ENCODE results near the gene CLPSL1. TPM values are rescaled to one million over a fixed set of nuclear protein-coding genes. Genes with fewer than 3 reads are reported as not detected.

Gene CLPSL1
- total and polyA plus RNA-seq, 2 of the 13 experiments (the other 11 are each of a cell fraction or from before 2014, with no cell fraction given) = not detected

- TF ChIP-seq PRDM10 (CRISPR knock-in tag; IDR thresholded peaks at IDR 0.05; ENCODE audit: low read depth) = no peak
- no peak for TF ChIP-seq MAFG (CRISPR knock-in tag; IDR thresholded peaks at IDR 0.05)
- TF ChIP-seq MAFF (IDR thresholded peaks at IDR 0.05; ENCODE audit: low read depth, low read length) = no peak
- TF ChIP-seq ZNF512 (CRISPR knock-in tag; IDR thresholded peaks at IDR 0.05) = no peak
- no peak for TF ChIP-seq ZNF382 (CRISPR knock-in tag; IDR thresholded peaks at IDR 0.05; ENCODE audit: borderline replicate concordance)
- TF ChIP-seq U2AF1 (optimal IDR thresholded peaks at IDR 0.05; ENCODE audit: low read depth, low read length) = no peak
- no peak for TF ChIP-seq ZSCAN5A (CRISPR knock-in tag; IDR thresholded peaks at IDR 0.05; ENCODE audit: borderline replicate concordance)
- no peak for TF ChIP-seq MBNL3 (CRISPR knock-in tag; conservative IDR thresholded peaks at IDR 0.05)
- no peak for TF ChIP-seq ZNF24 (IDR thresholded peaks at IDR 0.05)
- no peak for TF ChIP-seq ATM (IDR thresholded peaks at IDR 0.05; ENCODE audit: borderline replicate concordance)
- TF ChIP-seq ZNF678 (CRISPR knock-in tag; IDR thresholded peaks at IDR 0.05) = no peak
- TF ChIP-seq NFIC (IDR thresholded peaks at IDR 0.05; ENCODE audit: low read length) = no peak
- TF ChIP-seq ZNF777 (CRISPR knock-in tag; IDR thresholded peaks at IDR 0.05) = no peak
- TF ChIP-seq, protein P1, sequence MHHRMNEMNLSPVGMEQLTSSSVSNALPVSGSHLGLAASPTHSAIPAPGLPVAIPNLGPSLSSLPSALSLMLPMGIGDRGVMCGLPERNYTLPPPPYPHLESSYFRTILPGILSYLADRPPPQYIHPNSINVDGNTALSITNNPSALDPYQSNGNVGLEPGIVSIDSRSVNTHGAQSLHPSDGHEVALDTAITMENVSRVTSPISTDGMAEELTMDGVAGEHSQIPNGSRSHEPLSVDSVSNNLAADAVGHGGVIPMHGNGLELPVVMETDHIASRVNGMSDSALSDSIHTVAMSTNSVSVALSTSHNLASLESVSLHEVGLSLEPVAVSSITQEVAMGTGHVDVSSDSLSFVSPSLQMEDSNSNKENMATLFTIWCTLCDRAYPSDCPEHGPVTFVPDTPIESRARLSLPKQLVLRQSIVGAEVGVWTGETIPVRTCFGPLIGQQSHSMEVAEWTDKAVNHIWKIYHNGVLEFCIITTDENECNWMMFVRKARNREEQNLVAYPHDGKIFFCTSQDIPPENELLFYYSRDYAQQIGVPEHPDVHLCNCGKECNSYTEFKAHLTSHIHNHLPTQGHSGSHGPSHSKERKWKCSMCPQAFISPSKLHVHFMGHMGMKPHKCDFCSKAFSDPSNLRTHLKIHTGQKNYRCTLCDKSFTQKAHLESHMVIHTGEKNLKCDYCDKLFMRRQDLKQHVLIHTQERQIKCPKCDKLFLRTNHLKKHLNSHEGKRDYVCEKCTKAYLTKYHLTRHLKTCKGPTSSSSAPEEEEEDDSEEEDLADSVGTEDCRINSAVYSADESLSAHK (CRISPR knock-in tag; IDR thresholded peaks at IDR 0.05; ENCODE audit: borderline replicate concordance) = no peak
- TF ChIP-seq AGO2 (optimal IDR thresholded peaks at IDR 0.05; ENCODE audit: low read depth, low read length) = no peak
- TF ChIP-seq, protein P2, sequence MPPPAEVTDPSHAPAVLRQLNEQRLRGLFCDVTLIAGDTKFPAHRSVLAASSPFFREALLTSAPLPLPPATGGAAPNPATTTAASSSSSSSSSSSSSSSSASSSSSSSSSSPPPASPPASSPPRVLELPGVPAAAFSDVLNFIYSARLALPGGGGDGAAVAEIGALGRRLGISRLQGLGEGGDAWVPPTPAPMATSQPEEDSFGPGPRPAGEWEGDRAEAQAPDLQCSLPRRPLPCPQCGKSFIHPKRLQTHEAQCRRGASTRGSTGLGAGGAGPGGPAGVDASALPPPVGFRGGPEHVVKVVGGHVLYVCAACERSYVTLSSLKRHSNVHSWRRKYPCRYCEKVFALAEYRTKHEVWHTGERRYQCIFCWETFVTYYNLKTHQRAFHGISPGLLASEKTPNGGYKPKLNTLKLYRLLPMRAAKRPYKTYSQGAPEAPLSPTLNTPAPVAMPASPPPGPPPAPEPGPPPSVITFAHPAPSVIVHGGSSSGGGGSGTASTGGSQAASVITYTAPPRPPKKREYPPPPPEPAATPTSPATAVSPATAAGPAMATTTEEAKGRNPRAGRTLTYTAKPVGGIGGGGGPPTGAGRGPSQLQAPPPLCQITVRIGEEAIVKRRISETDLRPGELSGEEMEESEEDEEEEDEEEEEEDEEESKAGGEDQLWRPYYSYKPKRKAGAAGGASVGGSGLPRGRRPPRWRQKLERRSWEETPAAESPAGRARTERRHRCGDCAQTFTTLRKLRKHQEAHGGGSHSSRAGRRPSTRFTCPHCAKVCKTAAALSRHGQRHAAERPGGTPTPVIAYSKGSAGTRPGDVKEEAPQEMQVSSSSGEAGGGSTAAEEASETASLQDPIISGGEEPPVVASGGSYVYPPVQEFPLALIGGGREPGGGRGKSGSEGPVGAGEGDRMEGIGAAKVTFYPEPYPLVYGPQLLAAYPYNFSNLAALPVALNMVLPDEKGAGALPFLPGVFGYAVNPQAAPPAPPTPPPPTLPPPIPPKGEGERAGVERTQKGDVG (CRISPR knock-in tag; IDR thresholded peaks at IDR 0.05; ENCODE audit: borderline replicate concordance) = no peak
- TF ChIP-seq RBFOX2 (IDR thresholded peaks at IDR 0.05; ENCODE audit: low read depth, low read length) = no peak
- TF ChIP-seq ZFP36L2 (CRISPR knock-in tag; IDR thresholded peaks at IDR 0.05) = no peak
Measured at GRCh38 chr6:35742842-35743241, 38.0 kb upstream of the CLPSL1 start (continued).
